GM04504 (cell line): ENCODE results near the gene AKIRIN2.
"Not testable (repeated sequence)": the region's sequence is repeated elsewhere in the genome, so short reads cannot be mapped to it uniquely, and the experiment has no call there.

Source experiments
- DNase-seq: peaks from one replicate; pipeline ENCODE4 v3.0.0-alpha.2; 2012; ENCODE audit warnings: low read depth

The AKIRIN2 gene

GRCh38 chr6:87718662-87719433 is 16.8 kb upstream of the AKIRIN2 start:
- no peak for DNase-seq

- no peak for DNase-seq
Measured at GRCh38 chr6:87716928-87717614, 15.0 kb upstream of the AKIRIN2 start.

- DNase-seq = no peak
Measured at GRCh38 chr6:87714093-87714842, 12.2 kb upstream of the AKIRIN2 start.

- not testable (repeated sequence) for DNase-seq
Measured at GRCh38 chr6:87712713-87713112, 10.7 kb upstream of the AKIRIN2 start.

GRCh38 chr6:87710090-87710489 is 8.1 kb upstream of the AKIRIN2 start:
- no peak for DNase-seq

- not testable (repeated sequence) for DNase-seq
Measured at GRCh38 chr6:87708581-87709427, 6.8 kb upstream of the AKIRIN2 start.

GRCh38 chr6:87706187-87706966 is 4.3 kb upstream of the AKIRIN2 start:
- no peak for DNase-seq

- DNase-seq = no peak
Measured at GRCh38 chr6:87705070-87705691, 3.1 kb upstream of the AKIRIN2 start.

GRCh38 chr6:87703039-87703438 is 1.0 kb upstream of the AKIRIN2 start:
- DNase-seq = not testable (repeated sequence)

- DNase-seq = no peak
Measured at GRCh38 chr6:87702589-87702945, 534 bp upstream of the AKIRIN2 start.

- DNase-seq = no peak
Measured at GRCh38 chr6:87701344-87701675, 723 bp downstream of the AKIRIN2 start.

- DNase-seq = no peak
Measured at GRCh38 chr6:87700397-87701343, 1.4 kb downstream of the AKIRIN2 start.

GRCh38 chr6:87699576-87699975 is 2.5 kb downstream of the AKIRIN2 start:
- DNase-seq = no peak

- DNase-seq = no peak
Measured at GRCh38 chr6:87698547-87699006, 3.5 kb downstream of the AKIRIN2 start.

- DNase-seq = peak; percentile 89
Measured at GRCh38 chr6:87697581-87698546, 4.2 kb downstream of the AKIRIN2 start.

GRCh38 chr6:87696817-87697216 is 5.2 kb downstream of the AKIRIN2 start:
- DNase-seq = not testable (repeated sequence)

GRCh38 chr6:87692086-87692485 is 9.9 kb downstream of the AKIRIN2 start:
- DNase-seq = no peak

GRCh38 chr6:87690441-87690840 is 11.6 kb downstream of the AKIRIN2 start:
- no peak for DNase-seq
